ENCODE data around the gene PIGU.
"Not testable (repeated sequence)": the region's sequence is repeated elsewhere in the genome, so short reads cannot be mapped to it uniquely, and the experiment has no call there.

Gene PIGU

GRCh38 chr20:34627458-34627857 is 49.4 kb downstream of the PIGU start:
- Histone ChIP-seq H3K4me3 (ENCODE audit: low read length in 2 of 2) (no peak overlapping the region), H3K9me3 (ENCODE audit: control insufficient read depth in 2 of 2, low read length in 2 of 2) (no peaks in the 10 kb centered on the region), H3K36me3 (ENCODE audit: control insufficient read depth in 2 of 2, insufficient read depth in 2 of 2, low read length in 2 of 2) (peaks cover 0 to 1% of the 10 kb centered on the region in 2 donors), H3K9ac (ENCODE audit: low read depth in 1 of 2, low read length in 2 of 2) (no peak overlapping the region), H3K27ac (ENCODE audit: low read depth in 2 of 2, low read length in 2 of 2) (peak overlapping the region in 1 of 2 donors; percentile 50), H3K4me1 (ENCODE audit: control insufficient read depth in 2 of 2, insufficient read depth in 2 of 2, low read length in 2 of 2) (peaks cover 2 to 9% of the 10 kb centered on the region in 2 donors), H3K27me3 (ENCODE audit: control insufficient read depth in 2 of 2, insufficient read depth in 2 of 2, low read length in 2 of 2) (no peaks in the 10 kb centered on the region)

- Histone ChIP-seq H3K9ac (ENCODE audit: low read depth in 1 of 2, low read length in 2 of 2) (no peak overlapping the region), H3K27me3 (ENCODE audit: control insufficient read depth in 2 of 2, insufficient read depth in 2 of 2, low read length in 2 of 2) (no peaks in the 10 kb centered on the region), H3K4me1 (ENCODE audit: control insufficient read depth in 2 of 2, insufficient read depth in 2 of 2, low read length in 2 of 2) (peaks cover 2 to 13% of the 10 kb centered on the region in 2 donors), H3K4me3 (ENCODE audit: low read length in 2 of 2) (no peak overlapping the region), H3K27ac (ENCODE audit: low read depth in 2 of 2, low read length in 2 of 2) (no peak overlapping the region), H3K9me3 (ENCODE audit: control insufficient read depth in 2 of 2, low read length in 2 of 2) (no peaks in the 10 kb centered on the region), H3K36me3 (ENCODE audit: control insufficient read depth in 2 of 2, insufficient read depth in 2 of 2, low read length in 2 of 2) (peaks cover 0 to 2% of the 10 kb centered on the region in 2 donors)
These were observed 49.9 kb downstream of the PIGU start for GRCh38 chr20:34626992-34627391.

GRCh38 chr20:34624629-34625028 is 52.3 kb downstream of the PIGU start:
- H3K4me3 ChIP-seq (ENCODE audit: low read length in 2 of 2): no peak overlapping the region
- H3K27ac ChIP-seq (ENCODE audit: low read depth in 2 of 2, low read length in 2 of 2): no peak overlapping the region
- H3K9ac ChIP-seq (ENCODE audit: low read depth in 1 of 2, low read length in 2 of 2): no peak overlapping the region
- H3K9me3 ChIP-seq (ENCODE audit: control insufficient read depth in 2 of 2, low read length in 2 of 2): no peaks in the 10 kb centered on the region
- H3K27me3 ChIP-seq (ENCODE audit: control insufficient read depth in 2 of 2, insufficient read depth in 2 of 2, low read length in 2 of 2): no peaks in the 10 kb centered on the region
- H3K36me3 ChIP-seq (ENCODE audit: control insufficient read depth in 2 of 2, insufficient read depth in 2 of 2, low read length in 2 of 2): peaks cover 0 to 2% of the 10 kb centered on the region in 2 donors
- H3K4me1 ChIP-seq (ENCODE audit: control insufficient read depth in 2 of 2, insufficient read depth in 2 of 2, low read length in 2 of 2): peaks cover 2 to 22% of the 10 kb centered on the region in 2 donors

- Histone ChIP-seq H3K36me3 (ENCODE audit: control insufficient read depth in 2 of 2, insufficient read depth in 2 of 2, low read length in 2 of 2) (peaks cover 0 to 5% of the 10 kb centered on the region in 2 donors), H3K9ac (ENCODE audit: low read depth in 1 of 2, low read length in 2 of 2) (no peak overlapping the region)
These were observed 54.0 kb downstream of the PIGU start for GRCh38 chr20:34622821-34623451.

GRCh38 chr20:34621383-34622367 is 55.2 kb downstream of the PIGU start:
- Histone ChIP-seq H3K4me3 (ENCODE audit: low read length in 2 of 2) (peak overlapping the region in 1 of 2 donors; percentile 9), H3K36me3 (ENCODE audit: control insufficient read depth in 2 of 2, insufficient read depth in 2 of 2, low read length in 2 of 2) (peaks cover 0 to 5% of the 10 kb centered on the region in 2 donors), H3K27me3 (ENCODE audit: control insufficient read depth in 2 of 2, insufficient read depth in 2 of 2, low read length in 2 of 2) (no peaks in the 10 kb centered on the region), H3K4me1 (ENCODE audit: control insufficient read depth in 2 of 2, insufficient read depth in 2 of 2, low read length in 2 of 2) (peaks cover 0 to 14% of the 10 kb centered on the region in 2 donors), H3K27ac (ENCODE audit: low read depth in 2 of 2, low read length in 2 of 2) (peak overlapping the region; percentile 70 to 75), H3K9me3 (ENCODE audit: control insufficient read depth in 2 of 2, low read length in 2 of 2) (no peaks in the 10 kb centered on the region), H3K9ac (ENCODE audit: low read depth in 1 of 2, low read length in 2 of 2) (no peak overlapping the region)

More at GRCh38 chr20:34622821-34623451, 54.0 kb downstream of the PIGU start:
- peaks cover 2 to 22% of the 10 kb centered on the region in 2 donors for H3K4me1 ChIP-seq (ENCODE audit: control insufficient read depth in 2 of 2, insufficient read depth in 2 of 2, low read length in 2 of 2)
- no peaks in the 10 kb centered on the region for H3K9me3 ChIP-seq (ENCODE audit: control insufficient read depth in 2 of 2, low read length in 2 of 2)
- H3K27ac ChIP-seq (ENCODE audit: low read depth in 2 of 2, low read length in 2 of 2): peak overlapping the region in 1 of 2 donors; percentile 75
- H3K4me3 ChIP-seq (ENCODE audit: low read length in 2 of 2): no peak overlapping the region
- no peaks in the 10 kb centered on the region for H3K27me3 ChIP-seq (ENCODE audit: control insufficient read depth in 2 of 2, insufficient read depth in 2 of 2, low read length in 2 of 2)

- H3K9me3 ChIP-seq (ENCODE audit: control insufficient read depth in 2 of 2, low read length in 2 of 2): no peaks in the 10 kb centered on the region
- peak overlapping the region; percentile 70 to 75 for H3K27ac ChIP-seq (ENCODE audit: low read depth in 2 of 2, low read length in 2 of 2)
- H3K36me3 ChIP-seq (ENCODE audit: control insufficient read depth in 2 of 2, insufficient read depth in 2 of 2, low read length in 2 of 2): peaks cover 0 to 5% of the 10 kb centered on the region in 2 donors
These were observed 55.9 kb downstream of the PIGU start for GRCh38 chr20:34621036-34621343.

GRCh38 chr20:34618676-34619075 is 58.2 kb downstream of the PIGU start:
- no peak overlapping the region for H3K4me3 ChIP-seq (ENCODE audit: low read length in 2 of 2)
- peaks cover 0 to 14% of the 10 kb centered on the region in 2 donors for H3K4me1 ChIP-seq (ENCODE audit: control insufficient read depth in 2 of 2, insufficient read depth in 2 of 2, low read length in 2 of 2)
- H3K36me3 ChIP-seq (ENCODE audit: control insufficient read depth in 2 of 2, insufficient read depth in 2 of 2, low read length in 2 of 2): peaks cover 0 to 14% of the 10 kb centered on the region in 2 donors
- H3K27me3 ChIP-seq (ENCODE audit: control insufficient read depth in 2 of 2, insufficient read depth in 2 of 2, low read length in 2 of 2): no peaks in the 10 kb centered on the region
- H3K27ac ChIP-seq (ENCODE audit: low read depth in 2 of 2, low read length in 2 of 2): no peak overlapping the region
- no peaks in the 10 kb centered on the region for H3K9me3 ChIP-seq (ENCODE audit: control insufficient read depth in 2 of 2, low read length in 2 of 2)
- no peak overlapping the region for H3K9ac ChIP-seq (ENCODE audit: low read depth in 1 of 2, low read length in 2 of 2)

More at GRCh38 chr20:34621036-34621343, 55.9 kb downstream of the PIGU start:
- Histone ChIP-seq H3K9ac (ENCODE audit: low read depth in 1 of 2, low read length in 2 of 2) (no peak overlapping the region), H3K4me1 (ENCODE audit: control insufficient read depth in 2 of 2, insufficient read depth in 2 of 2, low read length in 2 of 2) (peaks cover 0 to 14% of the 10 kb centered on the region in 2 donors), H3K4me3 (ENCODE audit: low read length in 2 of 2) (no peak overlapping the region), H3K27me3 (ENCODE audit: control insufficient read depth in 2 of 2, insufficient read depth in 2 of 2, low read length in 2 of 2) (no peaks in the 10 kb centered on the region)

- not testable (repeated sequence) for H3K4me3 ChIP-seq (ENCODE audit: low read length in 2 of 2); H3K4me1 ChIP-seq (ENCODE audit: control insufficient read depth in 2 of 2, insufficient read depth in 2 of 2, low read length in 2 of 2); H3K9ac ChIP-seq (ENCODE audit: low read depth in 1 of 2, low read length in 2 of 2); H3K9me3 ChIP-seq (ENCODE audit: control insufficient read depth in 2 of 2, low read length in 2 of 2); H3K27ac ChIP-seq (ENCODE audit: low read depth in 2 of 2, low read length in 2 of 2); H3K27me3 ChIP-seq (ENCODE audit: control insufficient read depth in 2 of 2, insufficient read depth in 2 of 2, low read length in 2 of 2)
- H3K36me3 ChIP-seq (ENCODE audit: control insufficient read depth in 2 of 2, insufficient read depth in 2 of 2, low read length in 2 of 2): peaks cover 3 to 11% of the 10 kb centered on the region in 2 donors
These were observed 60.0 kb downstream of the PIGU start for GRCh38 chr20:34616913-34617312.

- no peak overlapping the region for H3K9ac ChIP-seq (ENCODE audit: low read depth in 1 of 2, low read length in 2 of 2)
- no peaks in the 10 kb centered on the region for H3K27me3 ChIP-seq (ENCODE audit: control insufficient read depth in 2 of 2, insufficient read depth in 2 of 2, low read length in 2 of 2)
- no peak overlapping the region for H3K27ac ChIP-seq (ENCODE audit: low read depth in 2 of 2, low read length in 2 of 2)
- no peak overlapping the region for H3K4me3 ChIP-seq (ENCODE audit: low read length in 2 of 2)
- peaks cover 3 to 11% of the 10 kb centered on the region in 2 donors for H3K36me3 ChIP-seq (ENCODE audit: control insufficient read depth in 2 of 2, insufficient read depth in 2 of 2, low read length in 2 of 2)
- H3K4me1 ChIP-seq (ENCODE audit: control insufficient read depth in 2 of 2, insufficient read depth in 2 of 2, low read length in 2 of 2): no peaks in the 10 kb centered on the region
- no peaks in the 10 kb centered on the region for H3K9me3 ChIP-seq (ENCODE audit: control insufficient read depth in 2 of 2, low read length in 2 of 2)
These were observed 61.4 kb downstream of the PIGU start for GRCh38 chr20:34615477-34615876.

GRCh38 chr20:34611976-34612375 is 64.9 kb downstream of the PIGU start:
- H3K27ac ChIP-seq (ENCODE audit: low read depth in 2 of 2, low read length in 2 of 2); H3K4me1 ChIP-seq (ENCODE audit: control insufficient read depth in 2 of 2, insufficient read depth in 2 of 2, low read length in 2 of 2); H3K9me3 ChIP-seq (ENCODE audit: control insufficient read depth in 2 of 2, low read length in 2 of 2); H3K9ac ChIP-seq (ENCODE audit: low read depth in 1 of 2, low read length in 2 of 2); H3K27me3 ChIP-seq (ENCODE audit: control insufficient read depth in 2 of 2, insufficient read depth in 2 of 2, low read length in 2 of 2); H3K4me3 ChIP-seq (ENCODE audit: low read length in 2 of 2); H3K36me3 ChIP-seq (ENCODE audit: control insufficient read depth in 2 of 2, insufficient read depth in 2 of 2, low read length in 2 of 2): not testable (repeated sequence)

Data from mucosa of rectum (tissue), 2 donors.